Common myeloid progenitor, CD34-positive (primary cell): ENCODE data around the gene TUBG2.
"Not testable (repeated sequence)": the region's sequence is repeated elsewhere in the genome, so short reads cannot be mapped to it uniquely, and the experiment has no call there.

Experiments used
- CTCF ChIA-PET: fragments of 350-600 bp; sonication (Branson Sonifier 250); formaldehyde crosslinking; loops from one replicate; lab custom pipeline; 2021; ENCODE audit warnings: antibody characterized with exemption; lab: Charles Lee
- POLR2A ChIA-PET: fragments of 350-600 bp; sonication (Branson Sonifier 250); formaldehyde crosslinking; loops from one replicate; lab custom pipeline; 2021; ENCODE audit warnings: antibody characterized with exemption; lab: Charles Lee
- DNase-seq, 3 donors: peaks; one replicate each; pipeline versions ENCODE4 v3.0.0 to v3.0.0-alpha.2; 2013
- H3K27ac ChIP-seq, 2 experiments: 1 replicate in 1 of 2; 2 replicates in 1 of 2; pipeline ENCODE4 v1.7.0; 2013; ENCODE audit warnings: inconsistent platforms in 2 of 2, low read length in 2 of 2, mild to moderate bottlenecking in 2 of 2, low read depth in 1 of 2, moderate library complexity in 1 of 2; ENCODE audit not compliant: severe bottlenecking in 2 of 2, insufficient read depth in 1 of 2, poor library complexity in 1 of 2
- H3K27me3 ChIP-seq, 5 experiments: replicated peaks in 2 of 5; 1 replicate in 3 of 5; 2 replicates in 2 of 5; pipeline versions ENCODE4 v1.6.1 to v1.7.0; 2013; ENCODE audit warnings: low read length in 4 of 5, mild to moderate bottlenecking in 2 of 5, moderate library complexity in 2 of 5, inconsistent platforms in 1 of 5; ENCODE audit not compliant: insufficient read depth in 5 of 5, control insufficient read depth in 4 of 5
- H3K36me3 ChIP-seq, 4 experiments: 1 replicate in 2 of 4; 2 replicates in 2 of 4; pipeline versions ENCODE4 v1.6.1 to v1.7.0; 2013; ENCODE audit warnings: low read length in 3 of 4, control low read depth in 1 of 4, mild to moderate bottlenecking in 1 of 4; ENCODE audit not compliant: control insufficient read depth in 4 of 4, insufficient read depth in 4 of 4
- H3K4me1 ChIP-seq, 4 experiments: 1 replicate in 3 of 4; 2 replicates in 1 of 4; pipeline versions ENCODE4 v1.6.1 to v1.7.1; 2013; ENCODE audit warnings: low read length in 3 of 4, mild to moderate bottlenecking in 3 of 4, control low read depth in 1 of 4, inconsistent platforms in 1 of 4, moderate library complexity in 1 of 4; ENCODE audit not compliant: control insufficient read depth in 4 of 4, insufficient read depth in 4 of 4; ENCODE audit errors: control extremely low read depth in 1 of 4
- H3K4me3 ChIP-seq, 7 experiments: 1 replicate in 4 of 7; 2 replicates in 3 of 7; pipeline versions ENCODE4 v1.5.1 to v1.7.0; 2013; ENCODE audit warnings: mild to moderate bottlenecking in 7 of 7, low read length in 6 of 7, moderate library complexity in 6 of 7, inconsistent platforms in 2 of 7, low read depth in 2 of 7, control low read depth in 1 of 7; ENCODE audit not compliant: insufficient read depth in 4 of 7, control insufficient read depth in 1 of 7; ENCODE audit errors: extremely low read depth in 1 of 7
- H3K9me3 ChIP-seq, 5 experiments: 1 replicate in 4 of 5; 2 replicates in 1 of 5; pipeline versions ENCODE4 v1.6.1 to v1.7.1; 2013; ENCODE audit warnings: low read length in 4 of 5, mild to moderate bottlenecking in 2 of 5, inconsistent platforms in 1 of 5, low read depth in 1 of 5, moderate library complexity in 1 of 5; ENCODE audit not compliant: control insufficient read depth in 4 of 5, insufficient read depth in 2 of 5; ENCODE audit errors: control extremely low read depth in 1 of 5
- WGBS: methylation state at CpG from one replicate; pipeline ENCODE4 v1.1.5; 2013; ENCODE audit not compliant: insufficient coverage; 5-methylcytosine and 5-hydroxymethylcytosine counted together

Gene TUBG2

DNA sequence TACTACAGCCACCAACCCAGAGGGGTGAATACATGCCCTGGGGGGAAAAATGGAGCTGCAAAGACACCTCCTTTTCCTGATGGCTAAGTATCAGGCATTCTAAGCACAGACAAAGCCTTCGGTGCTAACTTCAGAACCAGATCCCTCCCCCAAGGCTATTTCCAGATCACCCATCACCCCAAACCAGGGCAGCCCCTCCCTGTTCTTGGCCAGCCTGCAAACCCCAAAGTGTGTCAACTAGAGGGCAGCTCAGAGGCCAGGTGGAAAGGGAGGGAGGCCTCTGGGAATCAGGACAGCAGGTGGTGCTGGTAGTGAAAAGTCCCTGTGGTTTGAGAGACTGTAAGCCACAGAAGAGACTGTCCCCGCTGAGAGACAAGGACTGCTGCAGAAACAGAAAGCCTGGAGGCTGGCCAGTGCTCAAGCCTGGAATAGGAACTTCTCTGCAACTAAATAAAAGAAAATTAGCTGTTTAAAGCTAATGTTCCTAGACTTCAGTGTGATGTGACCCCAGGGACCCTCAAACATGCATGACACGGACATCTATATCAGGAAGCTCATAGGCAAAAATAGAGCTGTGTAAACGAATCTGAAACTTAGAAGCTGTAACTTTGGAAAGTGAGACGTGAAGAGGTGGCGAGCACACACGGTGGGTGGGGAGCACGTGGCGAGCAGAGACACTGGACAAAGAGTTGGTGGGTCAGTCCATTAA is 40.5 kb upstream of the TUBG2 start:
- peak; percentile 31 to 40 (median 34) for DNase-seq
- POLR2A ChIA-PET = interaction anchor here (0.9 to 1.1 kb wide), 2 partner anchors 9 to 46 kb away, joined by 3 to 4 read pairs; partner anchors contain the start of genes RETREG3 and TUBG1
- H3K4me1 ChIP-seq = peaks cover 0 to 16% (median 11%) of the 10 kb centered on the region in 4 experiments
- CTCF ChIA-PET = interaction anchor here (0.6 to 1.0 kb wide), 4 partner anchors 10 to 224 kb away, joined by 3 to 4 read pairs (median 3); no protein-coding TSS in a partner anchor
- H3K27ac ChIP-seq = no peak overlapping the region
- no peaks in the 10 kb centered on the region for H3K27me3 ChIP-seq
- H3K9me3 ChIP-seq = no peaks in the 10 kb centered on the region
- H3K36me3 ChIP-seq = peaks cover 7 to 23% (median 17%) of the 10 kb centered on the region in 4 experiments
- 74% methylated on average over 9 of the region's 9 CpGs for WGBS
- no peak overlapping the region for H3K4me3 ChIP-seq

DNA sequence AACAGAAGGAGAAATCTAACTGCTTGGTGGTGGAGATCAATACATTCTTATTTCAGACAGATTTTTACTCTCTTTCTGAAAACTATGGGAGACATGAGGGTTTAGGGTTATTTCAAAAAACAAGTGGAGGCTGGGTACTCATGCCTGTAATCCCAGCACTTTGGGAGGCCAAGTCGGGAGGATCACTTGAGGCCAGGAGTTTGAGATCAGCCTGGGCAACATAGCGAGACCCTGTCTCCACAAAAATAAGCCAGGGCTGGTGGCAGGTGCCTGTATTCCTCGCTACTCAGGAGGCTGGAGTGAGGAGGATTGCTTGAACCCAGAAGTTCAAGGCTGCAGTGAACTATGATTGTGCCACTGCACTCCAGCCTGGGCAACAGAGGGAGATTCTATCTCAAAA is 37.1 kb upstream of the TUBG2 start:
- peaks cover 0 to 16% (median 11%) of the 10 kb centered on the region in 4 experiments for H3K4me1 ChIP-seq
- DNase-seq, H3K36me3 ChIP-seq, POLR2A ChIA-PET, H3K4me3 ChIP-seq, H3K27ac ChIP-seq, H3K27me3 ChIP-seq, H3K9me3 ChIP-seq: not testable (repeated sequence)
- WGBS = 91% methylated on average over 3 of the region's 3 CpGs
- CTCF ChIA-PET = interaction anchor here (1.5 to 1.6 kb wide), 2 partner anchors 11 to 39 kb away, joined by 3 to 7 read pairs; no protein-coding TSS in a partner anchor

DNA sequence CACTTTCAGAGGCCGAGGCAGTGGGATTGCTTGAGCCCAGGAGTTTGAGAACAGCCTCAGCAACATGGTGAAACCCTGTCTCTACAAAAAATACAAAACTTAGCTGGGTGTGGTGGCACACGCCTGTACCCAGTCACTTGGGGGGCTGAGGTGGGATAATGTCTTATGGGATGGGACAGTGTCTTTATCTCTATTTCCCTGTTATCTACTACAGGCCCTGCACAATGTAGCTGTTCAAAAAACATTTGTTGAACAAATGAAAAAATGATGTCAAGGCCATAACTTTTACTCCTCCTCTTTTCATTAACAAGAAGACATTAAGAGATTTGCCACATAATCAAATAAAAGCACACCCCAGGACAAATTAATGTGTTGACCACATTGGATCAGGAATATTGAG is 35.8 kb upstream of the TUBG2 start:
- ChIA-PET CTCF (interaction anchor here (1.0 to 1.9 kb wide), 3 partner anchors 12 to 45 kb away, joined by 3 to 4 read pairs (median 3); partner anchors contain the start of gene PSMC3IP), POLR2A (no interaction called here)
- no CpG with 5 or more reads among the region's 2 CpGs for WGBS
- no peaks in the 10 kb centered on the region for H3K9me3 ChIP-seq
- no peak overlapping the region for H3K27ac ChIP-seq
- no peak overlapping the region for H3K4me3 ChIP-seq
- H3K36me3 ChIP-seq = no peaks in the 10 kb centered on the region
- no peaks in the 10 kb centered on the region for H3K27me3 ChIP-seq
- DNase-seq = no peak
- H3K4me1 ChIP-seq = peaks cover 0 to 8% (median 5%) of the 10 kb centered on the region in 4 experiments

DNA sequence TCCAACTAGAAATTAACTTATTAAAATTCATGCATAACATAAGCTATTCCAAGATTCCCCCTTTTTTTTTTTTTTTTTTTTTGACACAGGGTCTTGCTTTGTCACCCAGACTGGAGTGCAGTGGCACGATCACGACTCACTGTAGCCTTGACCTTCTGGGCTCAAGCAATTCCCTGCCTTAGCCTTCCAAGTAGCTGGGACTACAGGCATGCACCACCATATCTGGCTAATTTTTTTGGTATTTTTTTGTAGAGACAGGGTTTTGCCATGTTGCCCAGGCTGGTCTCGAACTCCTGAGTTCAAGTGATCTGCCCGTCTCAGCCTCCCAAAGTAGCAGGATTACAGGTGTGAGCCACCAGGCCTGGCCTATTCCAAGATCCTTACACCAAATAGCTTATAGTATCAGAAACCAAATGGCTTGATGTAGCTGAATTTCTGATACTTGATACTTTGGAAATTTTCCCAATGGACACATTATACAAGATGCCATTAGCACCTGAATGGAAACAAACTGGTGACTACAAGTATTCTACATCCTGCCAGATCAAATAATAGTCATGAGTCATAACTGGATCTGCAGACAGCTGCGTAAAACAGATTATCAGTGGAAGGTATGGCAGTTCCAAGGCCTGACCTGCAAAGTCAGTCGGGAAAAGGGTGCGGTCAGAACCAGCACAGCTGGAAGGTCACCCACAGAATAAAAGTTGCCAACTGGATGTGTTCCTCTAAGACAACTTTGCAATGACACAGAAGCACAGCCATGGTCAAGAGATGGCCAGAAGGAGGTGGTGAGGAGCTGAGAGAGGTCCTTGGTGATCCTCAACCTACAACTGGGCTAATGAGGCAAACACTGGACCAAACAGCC is 35.1 kb upstream of the TUBG2 start:
- H3K27me3 ChIP-seq = no peaks in the 10 kb centered on the region
- 93% methylated on average over 3 of the region's 7 CpGs for WGBS
- DNase-seq = peak in 1 of 3 donors; percentile 10
- H3K4me1 ChIP-seq = peaks cover 0 to 2% (median under 1%) of the 10 kb centered on the region in 4 experiments
- H3K4me3 ChIP-seq = no peak overlapping the region
- ChIA-PET CTCF (interaction anchor here (1.0 to 1.9 kb wide), 3 partner anchors 12 to 46 kb away, joined by 3 to 4 read pairs (median 3); partner anchors contain the start of gene PSMC3IP), POLR2A (interaction anchor here (0.5 kb wide), 1 partner anchor 8 kb away, joined by 4 read pairs; no protein-coding TSS in a partner anchor)
- no peak overlapping the region for H3K27ac ChIP-seq
- no peaks in the 10 kb centered on the region for H3K36me3 ChIP-seq
- H3K9me3 ChIP-seq = no peaks in the 10 kb centered on the region

DNA sequence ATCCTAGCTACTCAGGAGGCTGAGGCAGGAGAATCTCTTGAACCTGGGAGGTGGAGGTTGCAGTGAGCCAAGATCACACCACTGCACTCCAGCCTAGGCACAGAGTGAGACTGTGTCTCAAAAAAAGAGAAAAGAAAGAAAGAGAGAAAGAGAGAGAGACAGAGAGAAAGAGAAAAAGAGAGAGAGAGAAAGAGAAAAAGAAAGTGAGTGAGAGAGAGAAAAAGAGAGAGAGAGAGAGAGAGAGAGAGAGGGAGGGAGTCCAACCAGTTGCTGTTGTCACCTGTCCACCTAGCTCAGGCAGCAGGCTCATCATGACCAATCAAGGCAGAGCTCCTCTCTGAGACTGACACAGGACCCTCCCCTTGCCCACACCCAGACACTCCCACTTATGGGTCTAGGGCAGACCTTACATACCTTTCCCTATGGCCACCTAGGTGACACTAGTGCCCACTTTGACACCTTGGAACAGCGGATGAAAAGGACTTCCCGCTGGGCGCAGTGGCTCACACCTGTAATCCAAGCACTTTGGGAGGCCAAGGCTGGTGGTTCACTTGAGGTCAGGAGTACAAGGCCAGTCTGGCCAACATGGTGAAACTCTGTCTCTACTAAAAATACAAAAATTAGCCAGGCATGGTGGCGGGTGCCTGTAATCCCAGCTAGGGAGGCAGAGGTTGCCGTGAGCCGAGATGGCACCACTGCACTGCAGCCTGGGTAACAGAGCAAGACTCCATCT is 31.9 kb upstream of the TUBG2 start:
- H3K27ac ChIP-seq, H3K9me3 ChIP-seq, DNase-seq, H3K4me3 ChIP-seq, H3K36me3 ChIP-seq, H3K27me3 ChIP-seq, CTCF ChIA-PET, H3K4me1 ChIP-seq: not testable (repeated sequence)
- 100% methylated on average over 3 of the region's 6 CpGs for WGBS
- POLR2A ChIA-PET = interaction anchor here (0.7 kb wide), 1 partner anchor 28 kb away, joined by 6 read pairs; no protein-coding TSS in a partner anchor

DNA sequence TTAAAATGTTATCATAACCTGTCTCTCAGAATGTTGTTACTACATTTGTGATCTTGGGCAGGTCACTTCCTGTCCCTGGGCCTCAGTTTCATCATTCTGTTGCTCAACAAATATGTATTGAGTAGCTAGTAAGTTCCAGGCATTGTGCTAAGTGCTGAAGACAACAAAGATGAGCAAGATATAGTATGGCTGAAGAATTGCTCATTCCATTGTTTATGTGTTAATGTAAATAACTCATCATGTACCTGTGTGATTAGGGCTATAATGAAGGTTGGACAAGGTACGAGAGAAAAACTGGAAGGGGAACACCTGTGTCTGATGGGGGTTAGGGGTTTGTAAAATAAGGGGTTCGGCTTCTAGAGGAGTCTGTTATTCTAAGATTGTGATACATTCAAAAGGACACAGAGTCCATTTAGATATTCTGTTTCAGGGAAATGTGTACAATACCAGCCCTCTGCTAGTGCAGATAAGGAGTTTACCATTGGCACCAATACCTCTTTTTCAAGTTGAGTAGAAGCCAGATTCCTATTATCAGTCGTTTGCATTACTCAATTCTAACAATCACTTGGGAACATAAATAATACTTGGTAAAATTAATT is 29.6 kb upstream of the TUBG2 start:
- no peak overlapping the region for H3K4me3 ChIP-seq
- no peaks in the 10 kb centered on the region for H3K36me3 ChIP-seq
- ChIA-PET CTCF (interaction anchor here (1.8 kb wide), 1 partner anchor 11 kb away, joined by 4 read pairs; no protein-coding TSS in a partner anchor), POLR2A (no interaction called here)
- H3K4me1 ChIP-seq = no peaks in the 10 kb centered on the region
- no peak overlapping the region for H3K27ac ChIP-seq
- H3K9me3 ChIP-seq = no peaks in the 10 kb centered on the region
- WGBS = no CpG with 5 or more reads among the region's 3 CpGs
- peak in 2 of 3 donors; percentile 29 to 61 for DNase-seq
- H3K27me3 ChIP-seq = no peaks in the 10 kb centered on the region
